HG03039 (cell line): ENCODE measurements around the gene RPL37.
"Not testable (repeated sequence)": the region's sequence is repeated elsewhere in the genome, so short reads cannot be mapped to it uniquely, and the experiment has no call there.

Experiments used
- ATAC-seq: cut with Tn5 transposase; IDR thresholded peaks from one replicate; pipeline ENCODE4 v1.9.1; 2021; ENCODE audit warnings: mild to moderate bottlenecking, moderate library complexity; ENCODE audit not compliant: unreplicated experiment

Gene RPL37

GRCh38 chr5:40834391-40834848 lies 602 bp downstream of the RPL37 start:
- ATAC-seq, result no peak

GRCh38 chr5:40833712-40834229 lies 1.3 kb downstream of the RPL37 start:
- no peak for ATAC-seq

- no peak for ATAC-seq
Observed at GRCh38 chr5:40832345-40832744, 2.7 kb downstream of the RPL37 start.

- ATAC-seq, result peak; percentile 37
Observed at GRCh38 chr5:40831346-40832210, 3.4 kb downstream of the RPL37 start.

GRCh38 chr5:40829748-40830533 lies 5.1 kb downstream of the RPL37 start:
- no peak for ATAC-seq

- ATAC-seq, result no peak
Observed at GRCh38 chr5:40828690-40829661, 6.0 kb downstream of the RPL37 start.

GRCh38 chr5:40828021-40828631 lies 6.9 kb downstream of the RPL37 start:
- ATAC-seq, result no peak

- no peak for ATAC-seq
Observed at GRCh38 chr5:40827188-40827977, 7.6 kb downstream of the RPL37 start.

GRCh38 chr5:40826489-40827187 lies 8.4 kb downstream of the RPL37 start:
- ATAC-seq, result no peak

GRCh38 chr5:40825461-40826043 lies 9.5 kb downstream of the RPL37 start:
- ATAC-seq, result not testable (repeated sequence)

- ATAC-seq, result no peak
Observed at GRCh38 chr5:40823459-40823858, 11.6 kb downstream of the RPL37 start.

GRCh38 chr5:40813698-40814281 lies 21.2 kb downstream of the RPL37 start:
- ATAC-seq, result no peak

GRCh38 chr5:40812125-40812524 lies 22.9 kb downstream of the RPL37 start:
- ATAC-seq, result no peak

GRCh38 chr5:40801771-40802562 lies 33.1 kb downstream of the RPL37 start:
- no peak for ATAC-seq

GRCh38 chr5:40799258-40799657 lies 35.8 kb downstream of the RPL37 start:
- ATAC-seq, result no peak

GRCh38 chr5:40798801-40799210 lies 36.2 kb downstream of the RPL37 start:
- ATAC-seq, result peak; percentile 21
